Measurements from ENCODE around the gene CD58. TPM values are rescaled to one million over a fixed set of nuclear protein-coding genes. Genes with fewer than 3 reads are reported as not detected.

The CD58 gene
- total and polyA plus RNA-seq, 12 donors: 17.2 to 44.3 (median 28.9) TPM

GRCh38 chr1:116492358-116492811 is 78.4 kb downstream of the CD58 start:
- intact Hi-C loops (cut with DNase I): loop anchor here in 3 of 10 donors (10.0 kb wide), 2 partner anchors 678 to 688 kb away; no protein-coding TSS in a partner anchor
- WGBS, 2 donors: 62 to 67% methylated on average over 4 of the region's 4 CpGs
- no peaks in the 10 kb centered on the region for H3K9me3 ChIP-seq
- no peak for TF ChIP-seq CTCF (IDR thresholded peaks at IDR 0.05)
- H3K27me3 ChIP-seq: no peaks in the 10 kb centered on the region
- no peak for DNase-seq
- H3K27ac ChIP-seq: no peak overlapping the region
- H3K4me1 ChIP-seq: peaks cover 2 to 50% (median 27%) of the 10 kb centered on the region in 9 donors
- no peaks in the 10 kb centered on the region for H3K36me3 ChIP-seq
- no peak overlapping the region for H3K4me3 ChIP-seq
- ATAC-seq: no peak

DNA sequence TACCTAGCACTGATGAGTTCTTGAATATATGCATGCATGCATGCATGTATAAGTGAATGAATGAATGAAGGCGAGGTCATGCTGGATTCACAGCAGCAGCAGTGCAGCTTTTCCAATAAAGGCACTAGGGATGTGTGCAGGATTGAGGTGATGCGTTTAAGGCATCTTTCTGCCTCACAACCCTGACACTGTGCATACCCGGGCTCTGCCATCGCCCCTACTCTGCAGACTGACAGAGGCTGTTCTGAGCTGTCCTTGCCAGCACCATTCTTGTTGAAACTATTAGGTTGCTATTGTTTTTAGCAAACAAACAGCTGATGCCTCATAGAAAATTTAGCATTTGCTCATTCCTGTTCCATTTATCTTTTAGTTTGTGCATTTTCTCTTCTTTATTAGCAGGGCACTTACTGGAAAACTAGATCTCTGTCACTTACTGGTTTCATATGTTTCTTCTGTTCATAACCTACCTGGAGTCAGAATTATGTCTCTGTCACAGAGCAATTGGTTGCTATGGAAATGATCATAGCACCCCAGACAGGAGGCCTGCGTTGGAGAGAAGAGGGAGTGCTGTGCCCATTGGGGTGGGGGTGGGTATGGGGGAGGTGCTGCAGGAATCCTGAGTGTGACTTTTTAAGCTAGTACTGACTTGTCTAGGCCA is 79.0 kb downstream of the CD58 start:
- no peaks in the 10 kb centered on the region for H3K36me3 ChIP-seq
- no peak overlapping the region for H3K27ac ChIP-seq
- DNase-seq: no peak
- 79 to 88% methylated on average over 5 of the region's 5 CpGs for WGBS, 2 donors
- ATAC-seq: no peak
- H3K4me3 ChIP-seq: no peak overlapping the region
- no peaks in the 10 kb centered on the region for H3K9me3 ChIP-seq
- H3K4me1 ChIP-seq: peaks cover 2 to 45% (median 25%) of the 10 kb centered on the region in 9 donors
- intact Hi-C loops (cut with DNase I): loop anchor here in 3 of 10 donors (10.0 kb wide), 2 partner anchors 677 to 687 kb away; no protein-coding TSS in a partner anchor
- H3K27me3 ChIP-seq: no peaks in the 10 kb centered on the region
- no peak for TF ChIP-seq CTCF (IDR thresholded peaks at IDR 0.05)

DNA sequence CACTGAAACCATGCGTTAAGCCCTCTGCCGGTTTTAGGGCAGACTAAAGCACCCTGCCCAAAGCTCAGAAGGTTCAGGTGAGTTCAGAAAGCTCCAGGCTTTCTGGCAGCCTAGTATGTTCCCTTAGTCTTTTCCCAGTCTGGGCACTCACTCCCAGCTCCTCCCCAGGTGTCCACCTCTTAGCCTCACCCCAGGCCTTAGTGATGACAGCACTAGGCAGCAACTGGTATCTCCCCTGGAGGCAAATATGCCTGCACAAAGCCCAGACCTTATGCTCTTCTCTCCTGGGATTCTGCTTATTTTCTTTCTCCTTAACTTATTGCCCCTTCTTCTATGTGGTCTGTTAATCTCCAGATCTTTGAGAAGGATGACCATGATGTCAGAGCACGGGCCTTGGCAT is 80.2 kb downstream of the CD58 start:
- H3K27ac ChIP-seq: no peak overlapping the region
- no peak overlapping the region for H3K4me3 ChIP-seq
- TF ChIP-seq CTCF (IDR thresholded peaks at IDR 0.05): no peak
- no peaks in the 10 kb centered on the region for H3K27me3 ChIP-seq
- ATAC-seq: no peak
- H3K9me3 ChIP-seq: no peaks in the 10 kb centered on the region
- H3K36me3 ChIP-seq: no peaks in the 10 kb centered on the region
- intact Hi-C loops (cut with DNase I): loop anchor here in 3 of 10 donors (10.0 kb wide), 2 partner anchors 676 to 686 kb away; no protein-coding TSS in a partner anchor
- 88 to 89% methylated on average over 3 of the region's 3 CpGs for WGBS, 2 donors
- H3K4me1 ChIP-seq: peaks cover 2 to 41% (median 17%) of the 10 kb centered on the region in 9 donors
- no peak for DNase-seq

DNA sequence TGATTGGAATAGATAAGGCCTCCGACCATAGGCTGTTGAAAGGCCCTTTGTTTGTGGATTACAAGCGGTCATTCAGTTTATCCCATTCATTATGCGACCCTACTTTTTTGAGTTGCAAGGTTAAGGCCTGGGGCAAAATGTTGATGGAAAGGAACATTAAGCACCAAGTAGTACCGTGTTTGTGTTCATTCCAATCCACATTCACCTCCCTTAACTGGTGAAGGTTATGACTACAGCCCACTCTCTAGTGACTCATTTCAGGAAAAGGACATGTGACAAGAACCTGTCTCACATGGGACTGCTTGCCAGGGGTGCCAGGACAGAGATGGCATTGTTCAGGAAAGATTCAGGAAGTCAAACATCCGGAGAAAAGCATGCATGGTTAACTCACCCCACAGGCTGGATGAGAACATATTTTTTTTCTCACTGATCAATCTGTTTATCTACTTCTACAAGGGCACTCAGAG is 81.6 kb downstream of the CD58 start:
- H3K36me3 ChIP-seq: no peaks in the 10 kb centered on the region
- H3K4me3 ChIP-seq: no peak overlapping the region
- WGBS, 2 donors: 72 to 75% methylated on average over 5 of the region's 5 CpGs
- H3K9me3 ChIP-seq: no peaks in the 10 kb centered on the region
- intact Hi-C loops (cut with DNase I): loop anchor here in 9 of 10 donors (5.0 to 10.0 kb wide), 8 partner anchors 64 to 347 kb away; no protein-coding TSS in a partner anchor
- H3K27me3 ChIP-seq: no peaks in the 10 kb centered on the region
- ATAC-seq (peak in 1 of 8 donors; percentile 39), DNase-seq (no peak)
- H3K4me1 ChIP-seq: peaks cover 9 to 40% (median 17%) of the 10 kb centered on the region in 9 donors
- no peak overlapping the region for H3K27ac ChIP-seq
- no peak for TF ChIP-seq CTCF (IDR thresholded peaks at IDR 0.05)
